Mesendoderm (in vitro differentiated cells): Measurements from ENCODE around the gene ATR.

ENCODE experiments used
- DNase-seq: peaks from one replicate; pipeline ENCODE4 v3.0.0; 2013
- H2AK5ac ChIP-seq: 2 replicates; pipeline ENCODE4 v1.6.1; 2013; ENCODE audit warnings: low read length, inconsistent platforms
- H2BK120ac ChIP-seq: 2 replicates; pipeline ENCODE4 v1.6.1; 2013; ENCODE audit warnings: low read depth, mild to moderate bottlenecking, low read length, moderate library complexity, mixed read lengths
- H2BK15ac ChIP-seq: replicated peaks from 2 replicates; pipeline ENCODE4 v1.6.1; 2013; ENCODE audit warnings: low read depth, mild to moderate bottlenecking, moderate library complexity
- H2BK5ac ChIP-seq: 2 replicates; pipeline ENCODE4 v1.6.1; 2013; ENCODE audit warnings: low read length, inconsistent platforms
- H3K18ac ChIP-seq: 2 replicates; pipeline ENCODE4 v1.6.1; 2013; ENCODE audit warnings: mild to moderate bottlenecking, low read length, mixed read lengths
- H3K23ac ChIP-seq: one replicate; pipeline ENCODE4 v1.6.1; 2013; ENCODE audit warnings: low read length
- H3K27ac ChIP-seq: 2 replicates; pipeline ENCODE4 v1.5.1; 2013; ENCODE audit warnings: low read depth, mild to moderate bottlenecking, inconsistent platforms, low read length, moderate library complexity
- H3K27me3 ChIP-seq: 2 replicates; pipeline ENCODE4 v1.6.1; 2013; ENCODE audit warnings: low read length, control low read depth, mild to moderate bottlenecking, inconsistent platforms; ENCODE audit not compliant: insufficient read depth, poor library complexity
- H3K36me3 ChIP-seq: 2 replicates; pipeline ENCODE4 v1.6.1; 2013; ENCODE audit warnings: low read length, inconsistent platforms; ENCODE audit not compliant: control insufficient read depth, insufficient read depth
- H3K4ac ChIP-seq: one replicate; pipeline ENCODE4 v1.6.1; 2013; ENCODE audit warnings: low read depth, mild to moderate bottlenecking, low read length, moderate library complexity
- H3K4me1 ChIP-seq: 2 replicates; pipeline ENCODE4 v1.6.1; 2013; ENCODE audit warnings: low read depth, low read length, inconsistent platforms; ENCODE audit not compliant: control insufficient read depth
- H3K4me2 ChIP-seq: 2 replicates; pipeline ENCODE4 v1.6.1; 2013; ENCODE audit warnings: low read length
- H3K4me3 ChIP-seq: 2 replicates; pipeline ENCODE4 v1.5.1; 2013; ENCODE audit warnings: mild to moderate bottlenecking, low read length
- H3K56ac ChIP-seq: one replicate; pipeline ENCODE4 v1.6.1; 2013; ENCODE audit warnings: low read length
- H3K79me1 ChIP-seq: 2 replicates; pipeline ENCODE4 v1.6.1; 2013; ENCODE audit warnings: low read length, inconsistent platforms
- H3K79me2 ChIP-seq: 2 replicates; pipeline ENCODE4 v1.6.1; 2013; ENCODE audit warnings: mild to moderate bottlenecking, low read length; ENCODE audit not compliant: control insufficient read depth, insufficient read depth
- H3K9ac ChIP-seq: 2 replicates; pipeline ENCODE4 v1.6.1; 2013; ENCODE audit warnings: low read length, inconsistent platforms
- H4K5ac ChIP-seq: one replicate; pipeline ENCODE4 v1.6.1; 2013; ENCODE audit warnings: low read length
- H4K8ac ChIP-seq: one replicate; pipeline ENCODE4 v1.6.1; 2013; ENCODE audit warnings: low read depth, mild to moderate bottlenecking, control low read depth, low read length, moderate library complexity
- WGBS: extraction: QIAGEN DNeasy Blood & Tissue Kit; methylation state at CpG from one replicate; pipeline ENCODE4 v1.1.7; 2013; ENCODE audit warnings: low lambda C conversion rate, missing lambda C conversion rate; ENCODE audit not compliant: insufficient coverage; ENCODE audit errors: extremely low coverage; 5-methylcytosine and 5-hydroxymethylcytosine counted together

Gene ATR

GRCh38 chr3:142536519-142536918 lies 42.0 kb downstream of the ATR start:
- Histone ChIP-seq H3K9ac (no peak overlapping the region), H3K79me1 (no peaks in the 10 kb centered on the region), H3K27me3 (no peaks in the 10 kb centered on the region), H3K79me2 (no peaks in the 10 kb centered on the region), H3K4me3 (no peak overlapping the region), H3K4me1 (no peaks in the 10 kb centered on the region), H4K5ac (no peak overlapping the region), H3K18ac (no peak overlapping the region), H3K4ac (no peak overlapping the region), H3K36me3 (no peaks in the 10 kb centered on the region), H3K56ac (no peak overlapping the region), H2BK5ac (no peak overlapping the region), H4K8ac (no peak overlapping the region), H3K4me2 (no peak overlapping the region), H3K27ac (no peak overlapping the region), H2BK15ac (no peak overlapping the region), H3K23ac (no peak overlapping the region), H2AK5ac (no peak overlapping the region), H2BK120ac (no peak overlapping the region)
- DNase-seq: no peak
- no CpG with 5 or more reads among the region's 3 CpGs for WGBS

DNA sequence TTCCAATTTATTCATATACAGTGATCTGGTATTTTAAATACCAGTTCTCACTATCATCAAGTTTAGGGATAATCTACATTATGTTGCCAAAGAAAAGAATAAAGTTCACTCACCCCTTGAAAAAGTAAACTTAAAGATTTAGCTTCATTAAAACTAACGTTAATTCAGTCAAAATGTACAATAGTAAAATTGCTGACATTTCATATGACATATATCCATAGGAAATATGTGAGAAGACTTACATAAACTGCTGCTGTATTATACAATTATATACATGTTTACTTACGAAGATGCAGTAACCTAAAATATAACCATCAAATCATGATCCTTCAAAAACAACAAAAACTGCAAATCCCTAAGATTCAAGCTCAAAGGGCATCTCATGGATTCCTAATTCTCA lies 44.0 kb downstream of the ATR start:
- no peak overlapping the region for H3K56ac ChIP-seq
- no peaks in the 10 kb centered on the region for H3K36me3 ChIP-seq
- no peaks in the 10 kb centered on the region for H3K79me1 ChIP-seq
- DNase-seq: no peak
- no peak overlapping the region for H4K8ac ChIP-seq
- H3K4me1 ChIP-seq: no peaks in the 10 kb centered on the region
- H3K4ac ChIP-seq: no peak overlapping the region
- H3K27ac ChIP-seq: no peak overlapping the region
- no peaks in the 10 kb centered on the region for H3K79me2 ChIP-seq
- H2BK15ac ChIP-seq: no peak overlapping the region
- H2BK5ac ChIP-seq: no peak overlapping the region
- H4K5ac ChIP-seq: no peak overlapping the region
- no peak overlapping the region for H3K18ac ChIP-seq
- H3K9ac ChIP-seq: no peak overlapping the region
- H3K27me3 ChIP-seq: no peaks in the 10 kb centered on the region
- no peak overlapping the region for H3K4me3 ChIP-seq
- H3K4me2 ChIP-seq: no peak overlapping the region
- WGBS: 100% methylated on average over 1 of the region's 2 CpGs
- H3K23ac ChIP-seq: no peak overlapping the region
- no peak overlapping the region for H2AK5ac ChIP-seq
- no peak overlapping the region for H2BK120ac ChIP-seq

DNA sequence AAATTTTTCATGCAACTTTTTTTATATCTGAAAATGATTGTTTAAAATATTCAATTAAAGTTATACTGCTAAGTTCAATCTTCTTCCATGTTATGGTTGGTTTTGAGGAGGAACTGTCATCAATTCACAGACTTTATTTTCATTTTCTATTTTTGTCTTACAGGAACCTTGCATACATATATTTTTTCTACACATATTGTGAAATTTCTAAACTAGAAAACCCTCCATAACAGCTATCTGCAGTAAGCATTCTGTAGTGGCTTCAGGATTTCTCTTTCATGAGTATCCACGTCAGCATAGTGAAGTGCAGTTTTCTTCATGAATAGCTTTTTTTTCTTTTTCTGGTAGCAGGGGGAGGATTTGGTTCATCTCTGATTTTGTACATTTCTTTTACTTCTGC lies 48.2 kb downstream of the ATR start:
- H3K79me2 ChIP-seq: no peaks in the 10 kb centered on the region
- no peaks in the 10 kb centered on the region for H3K27me3 ChIP-seq
- no peak overlapping the region for H3K9ac ChIP-seq
- no peak overlapping the region for H2BK5ac ChIP-seq
- H3K27ac ChIP-seq: no peak overlapping the region
- no peaks in the 10 kb centered on the region for H3K79me1 ChIP-seq
- H3K56ac ChIP-seq: no peak overlapping the region
- H2BK15ac ChIP-seq: no peak overlapping the region
- no peak overlapping the region for H2AK5ac ChIP-seq
- H3K18ac ChIP-seq: no peak overlapping the region
- H3K23ac ChIP-seq: no peak overlapping the region
- H3K4ac ChIP-seq: no peak overlapping the region
- no peak overlapping the region for H4K8ac ChIP-seq
- no peaks in the 10 kb centered on the region for H3K36me3 ChIP-seq
- no peak overlapping the region for H2BK120ac ChIP-seq
- no peak for DNase-seq
- no peak overlapping the region for H3K4me3 ChIP-seq
- WGBS: no CpG with 5 or more reads among the region's 1 CpG
- H4K5ac ChIP-seq: no peak overlapping the region
- no peak overlapping the region for H3K4me2 ChIP-seq
- no peaks in the 10 kb centered on the region for H3K4me1 ChIP-seq

DNA sequence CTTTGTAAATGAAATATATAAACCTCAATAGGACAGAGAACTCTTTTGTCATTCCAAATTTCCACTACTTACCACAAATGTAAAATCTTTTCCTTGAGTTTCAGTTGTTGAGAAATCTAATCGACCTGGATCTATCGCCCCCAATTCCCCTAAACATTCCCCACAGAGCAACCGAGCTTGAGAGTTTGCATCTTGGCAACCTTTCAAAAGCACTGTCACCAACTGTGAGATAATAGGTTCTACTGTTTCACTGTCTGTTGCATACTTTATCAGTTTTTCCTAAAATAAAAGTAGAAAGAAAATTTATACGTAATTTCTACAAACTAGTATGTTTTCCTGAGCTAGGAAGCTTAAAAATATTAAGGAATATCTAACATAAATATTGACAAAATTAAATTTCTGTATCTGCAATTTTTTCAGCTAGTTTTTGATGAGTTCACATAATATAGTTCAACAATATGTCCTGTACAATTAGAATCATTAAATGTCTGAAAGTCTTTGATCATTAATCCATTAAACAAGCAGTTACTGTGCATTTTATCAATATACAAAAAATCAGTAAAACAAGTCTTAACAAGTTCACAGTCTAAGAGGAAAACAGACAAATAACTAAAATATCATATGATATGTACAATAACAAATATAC lies 54.5 kb downstream of the ATR start:
- no CpG with 5 or more reads among the region's 4 CpGs for WGBS
- no peak overlapping the region for H2AK5ac ChIP-seq
- no peak overlapping the region for H3K9ac ChIP-seq
- no peak overlapping the region for H3K4ac ChIP-seq
- H3K36me3 ChIP-seq: no peaks in the 10 kb centered on the region
- H3K23ac ChIP-seq: no peak overlapping the region
- DNase-seq: no peak
- no peak overlapping the region for H4K8ac ChIP-seq
- H3K4me1 ChIP-seq: no peaks in the 10 kb centered on the region
- no peak overlapping the region for H2BK5ac ChIP-seq
- no peak overlapping the region for H4K5ac ChIP-seq
- no peak overlapping the region for H2BK15ac ChIP-seq
- no peaks in the 10 kb centered on the region for H3K79me1 ChIP-seq
- H3K4me2 ChIP-seq: no peak overlapping the region
- no peak overlapping the region for H2BK120ac ChIP-seq
- no peaks in the 10 kb centered on the region for H3K79me2 ChIP-seq
- H3K27ac ChIP-seq: no peak overlapping the region
- H3K4me3 ChIP-seq: no peak overlapping the region
- H3K18ac ChIP-seq: no peak overlapping the region
- H3K27me3 ChIP-seq: no peaks in the 10 kb centered on the region
- no peak overlapping the region for H3K56ac ChIP-seq

DNA sequence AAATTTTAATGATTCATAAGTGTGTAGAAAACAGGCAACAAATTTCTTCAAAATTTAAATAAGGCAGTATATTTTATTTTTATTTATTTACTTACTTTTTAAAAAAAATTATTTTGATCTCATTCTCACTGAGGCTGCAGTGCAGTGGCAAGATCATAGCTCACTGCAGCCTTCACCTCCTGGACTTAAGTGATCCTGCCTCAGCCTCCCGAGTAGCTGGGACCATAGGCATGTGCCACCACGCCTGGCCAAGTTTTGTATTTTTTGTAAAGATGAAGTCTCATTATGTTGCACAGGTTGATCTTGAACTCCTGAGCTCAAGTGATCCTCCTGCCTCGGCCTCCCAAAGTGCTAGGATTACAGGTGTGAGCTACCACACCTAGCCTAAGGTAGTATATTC lies 69.5 kb downstream of the ATR start:
- no peaks in the 10 kb centered on the region for H3K27me3 ChIP-seq

GRCh38 chr3:142507241-142507640 lies 71.3 kb downstream of the ATR start:
- no peaks in the 10 kb centered on the region for H3K79me2 ChIP-seq
- no peak overlapping the region for H3K56ac ChIP-seq
- H2BK120ac ChIP-seq: no peak overlapping the region
- no peaks in the 10 kb centered on the region for H3K79me1 ChIP-seq
- WGBS: 100% methylated on average over 2 of the region's 4 CpGs
- no peak overlapping the region for H3K4ac ChIP-seq
- H3K18ac ChIP-seq: no peak overlapping the region
- H3K27ac ChIP-seq: no peak overlapping the region
- H3K36me3 ChIP-seq: no peaks in the 10 kb centered on the region
- no peak overlapping the region for H3K4me3 ChIP-seq
- no peak overlapping the region for H2BK5ac ChIP-seq
- H2AK5ac ChIP-seq: no peak overlapping the region
- H4K8ac ChIP-seq: no peak overlapping the region
- DNase-seq: no peak
- no peaks in the 10 kb centered on the region for H3K4me1 ChIP-seq
- no peak overlapping the region for H4K5ac ChIP-seq
- H3K27me3 ChIP-seq: no peaks in the 10 kb centered on the region
- H2BK15ac ChIP-seq: no peak overlapping the region
- no peak overlapping the region for H3K9ac ChIP-seq
- H3K4me2 ChIP-seq: no peak overlapping the region
- H3K23ac ChIP-seq: no peak overlapping the region

More for the DNA sequence above, 69.5 kb downstream of the ATR start:
- H3K9ac ChIP-seq: no peak overlapping the region
- H4K5ac ChIP-seq: no peak overlapping the region
- H3K56ac ChIP-seq: no peak overlapping the region
- H3K27ac ChIP-seq: no peak overlapping the region
- H3K18ac ChIP-seq: no peak overlapping the region
- H2AK5ac ChIP-seq: no peak overlapping the region
- no peaks in the 10 kb centered on the region for H3K4me1 ChIP-seq
- no peak overlapping the region for H3K4ac ChIP-seq
- no peak overlapping the region for H3K4me3 ChIP-seq
- no CpG with 5 or more reads among the region's 3 CpGs for WGBS
- H3K79me1 ChIP-seq: no peaks in the 10 kb centered on the region
- H2BK120ac ChIP-seq: no peak overlapping the region
- H3K23ac ChIP-seq: no peak overlapping the region
- H2BK15ac ChIP-seq: no peak overlapping the region
- H4K8ac ChIP-seq: no peak overlapping the region
- no peak overlapping the region for H3K4me2 ChIP-seq
- H2BK5ac ChIP-seq: no peak overlapping the region
- DNase-seq: no peak
- no peaks in the 10 kb centered on the region for H3K36me3 ChIP-seq
- H3K79me2 ChIP-seq: no peaks in the 10 kb centered on the region
